Renal cortical epithelial cell (primary cell): ENCODE data around the gene LYRM4. TPM values are rescaled to one million over a fixed set of nuclear protein-coding genes. Genes with fewer than 3 reads are reported as not detected.
A peak's percentile ranks its signal among the peaks of the same experiment; 100 is the strongest.
"Not testable (repeated sequence)": the region's sequence is repeated elsewhere in the genome, so short reads cannot be mapped to it uniquely, and the experiment has no call there.

ENCODE experiments used
- DNase-seq: peaks from one replicate; pipeline ENCODE4 v3.0.0-alpha.2; 2011; ENCODE audit warnings: low read depth
- total RNA-seq: library from RNA; depleted of rRNA; stranded (reverse); fragments of >200 nt; gene quantifications from 2 replicates; pipeline ENCODE4 v1.2.3, GENCODE V29; 2014

The LYRM4 gene
- total RNA-seq, 1 donor from 2014 or later = 17.1 TPM

DNA sequence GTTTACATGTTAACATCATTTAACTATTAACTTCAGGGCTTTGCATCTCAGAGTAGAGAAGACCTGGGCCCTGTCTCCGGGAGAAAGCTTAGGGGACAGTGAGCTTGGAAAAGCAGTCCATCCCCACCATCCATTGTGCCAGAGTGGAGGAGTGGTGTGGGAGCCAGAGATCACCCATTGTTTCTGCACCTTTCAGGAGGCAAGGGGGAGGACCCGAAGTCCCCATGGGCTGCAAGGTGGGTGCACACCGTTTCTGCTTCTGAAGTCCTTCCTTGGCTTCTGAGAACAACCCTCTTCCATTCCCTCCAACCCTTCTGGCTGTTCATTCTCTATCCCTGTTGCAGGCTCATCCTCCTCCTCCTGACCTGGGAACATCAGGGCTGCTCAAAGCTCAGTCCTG, 179.6 kb downstream of the LYRM4 start:
- no peak for DNase-seq

DNA sequence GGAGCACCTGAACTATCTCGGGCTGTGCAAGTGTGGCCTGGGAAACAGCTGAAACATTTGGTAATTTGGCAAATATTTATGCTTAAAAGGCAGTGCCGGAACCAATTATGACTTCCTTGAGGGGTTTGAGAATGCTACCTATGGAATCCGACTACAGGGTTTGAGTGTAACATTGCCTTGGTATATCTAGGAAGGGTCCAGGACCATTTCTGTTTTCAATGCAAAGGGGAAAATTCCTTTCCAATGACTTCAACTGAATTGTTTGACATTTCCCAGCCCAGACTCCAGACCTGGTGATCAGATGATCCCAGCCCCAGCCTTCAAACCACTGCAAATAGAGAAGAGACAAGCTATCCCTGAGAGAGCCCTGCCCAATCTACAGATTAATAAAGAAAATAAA, 180.2 kb downstream of the LYRM4 start:
- no peak for DNase-seq

DNA sequence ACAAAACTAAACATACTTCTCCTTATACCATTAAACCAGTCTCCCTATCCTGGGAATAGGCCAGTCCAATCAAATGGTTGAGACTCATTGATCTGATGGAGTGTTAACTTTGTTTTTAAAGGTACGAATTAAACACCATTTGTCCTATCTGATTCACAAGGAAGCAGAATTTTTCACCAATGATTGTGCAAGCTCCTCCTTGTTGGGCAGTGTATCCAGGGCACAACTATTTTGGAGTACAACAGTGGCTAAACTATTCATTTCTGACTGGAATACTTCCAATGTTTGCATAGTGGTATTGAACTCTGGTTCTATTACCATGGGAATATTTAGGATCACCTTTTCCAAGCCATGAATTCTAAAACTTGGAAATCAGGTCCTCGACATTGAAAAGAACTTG, 181.1 kb downstream of the LYRM4 start:
- DNase-seq = no peak

DNA sequence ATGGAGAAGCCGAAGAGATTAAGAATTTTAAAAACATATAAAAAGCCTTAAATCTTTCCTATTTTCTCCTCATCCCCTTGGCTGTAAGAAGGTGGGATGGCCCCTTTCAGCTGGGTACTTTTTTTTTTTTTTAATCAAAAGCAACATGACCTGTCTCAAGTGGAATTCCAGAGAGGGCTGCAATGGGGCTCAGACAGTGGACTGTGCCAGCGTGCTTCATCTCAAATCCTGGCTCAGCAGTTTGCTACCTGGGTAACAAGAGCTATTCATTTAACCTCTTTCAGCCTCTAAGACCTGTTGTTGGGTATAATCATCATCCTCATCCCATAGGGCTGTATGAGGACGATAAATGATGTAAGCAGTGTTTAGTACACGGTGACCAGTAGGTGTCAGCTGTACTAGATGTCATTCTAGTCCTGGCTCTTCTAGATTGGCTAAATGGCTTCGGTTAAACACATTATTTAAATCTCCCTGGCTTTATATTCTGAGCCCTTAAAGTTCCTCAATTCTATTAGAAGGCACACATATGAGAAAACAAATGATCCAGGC, 182.6 kb downstream of the LYRM4 start:
- peak; percentile 37 for DNase-seq

DNA sequence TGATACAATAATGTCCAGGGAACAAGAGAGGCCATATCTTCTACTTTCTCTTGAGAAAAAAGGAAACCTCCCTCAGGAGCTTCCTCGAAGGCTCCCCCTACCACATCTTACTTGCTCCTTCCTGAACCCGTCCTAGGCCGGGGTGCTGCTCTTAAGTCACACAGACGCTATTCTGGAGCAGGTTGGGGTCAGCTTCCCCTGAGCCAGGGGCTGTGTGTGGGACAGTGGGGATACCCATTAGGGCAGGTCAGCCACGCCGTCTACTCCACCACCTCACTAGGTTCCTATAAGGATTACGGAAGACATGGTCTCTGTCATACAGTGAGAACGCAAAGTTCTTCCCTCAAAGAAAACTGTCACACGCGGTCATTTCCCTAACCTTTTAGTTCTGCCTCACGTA, 183.8 kb downstream of the LYRM4 start:
- DNase-seq = no peak

DNA sequence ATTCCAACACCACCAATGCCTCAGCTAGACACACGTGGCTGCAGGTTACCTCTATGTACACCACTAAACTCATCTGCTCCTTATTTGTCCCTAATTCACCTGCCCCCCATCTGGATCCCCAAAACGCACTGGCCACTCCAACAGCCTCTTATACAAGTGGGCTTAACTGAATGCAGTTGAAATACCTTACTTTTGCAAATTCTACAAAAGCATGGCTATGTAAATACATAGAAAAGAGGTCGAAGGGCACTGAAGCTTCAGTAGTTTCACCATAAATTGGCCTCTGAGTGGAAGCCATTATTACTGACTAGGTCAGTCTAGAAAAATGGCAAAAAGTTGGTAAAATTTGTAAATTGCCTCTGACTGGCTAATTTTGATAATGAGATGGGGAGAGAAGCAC, 186.8 kb downstream of the LYRM4 start:
- no peak for DNase-seq

DNA sequence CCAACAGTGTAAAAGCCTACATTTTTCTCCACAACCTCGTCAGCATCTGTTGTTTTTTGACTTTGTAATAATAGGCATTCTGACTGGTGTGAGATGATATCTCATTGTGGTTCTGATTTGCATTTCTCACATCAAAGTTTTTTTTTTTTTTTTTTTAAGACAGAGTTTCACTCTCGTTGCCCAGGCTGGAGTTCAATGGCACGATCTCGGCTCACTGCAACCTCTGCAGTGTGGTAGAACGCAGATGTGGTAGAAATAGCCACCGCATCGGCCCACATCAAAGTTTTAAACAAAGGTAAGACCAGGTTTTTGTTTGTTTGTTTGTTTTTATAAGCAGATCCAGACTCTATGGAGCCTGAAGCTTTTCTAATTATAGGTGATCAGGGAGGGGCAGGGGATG, 188.3 kb downstream of the LYRM4 start:
- no peak for DNase-seq

DNA sequence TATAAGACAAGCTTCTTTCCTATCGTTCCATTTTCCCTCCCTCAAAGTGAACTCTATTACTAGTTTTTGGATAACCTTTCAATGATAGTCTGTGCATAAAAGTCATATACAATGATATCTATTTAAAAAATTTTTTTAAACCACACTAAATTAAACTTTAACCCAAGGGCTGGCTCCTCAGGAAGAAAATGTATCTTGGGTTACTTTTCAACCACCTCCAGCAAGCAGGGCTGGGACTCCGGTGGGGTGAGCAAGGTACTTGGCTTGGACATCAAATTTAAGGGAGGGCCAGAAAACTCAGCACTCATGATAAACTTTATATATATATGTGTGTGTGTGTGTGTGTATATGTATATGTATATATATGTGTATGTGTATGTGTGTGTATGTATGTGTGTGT, 189.5 kb downstream of the LYRM4 start:
- peak; percentile 40 for DNase-seq

DNA sequence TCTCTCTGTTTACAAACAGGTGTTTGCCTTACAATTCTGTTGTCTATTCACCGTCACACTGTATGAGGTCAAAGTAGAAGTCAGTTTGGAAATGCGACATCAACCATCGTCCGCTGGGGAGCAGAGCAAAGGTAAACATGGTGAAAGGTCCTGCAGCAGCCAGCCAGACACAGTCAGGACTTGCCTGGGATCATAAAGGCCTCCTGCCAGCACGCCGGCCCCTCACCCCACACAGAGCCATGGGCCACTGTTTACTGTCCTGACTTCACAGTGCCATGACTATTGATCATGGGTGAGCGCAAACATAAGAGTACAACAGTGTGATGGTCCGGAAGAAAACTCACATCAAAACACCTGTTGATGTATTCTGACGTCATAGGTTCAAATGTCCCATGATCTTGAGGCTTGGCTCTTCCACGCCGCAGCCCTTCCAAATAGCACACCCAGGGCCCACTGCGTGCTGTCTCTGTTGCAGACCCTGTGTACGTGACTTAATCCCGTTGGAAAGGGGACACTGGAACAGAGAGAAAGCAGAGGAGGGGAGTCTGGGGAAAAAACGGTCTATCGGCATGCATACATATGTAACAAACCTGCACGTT, 192.5 kb downstream of the LYRM4 start:
- DNase-seq = no peak

DNA sequence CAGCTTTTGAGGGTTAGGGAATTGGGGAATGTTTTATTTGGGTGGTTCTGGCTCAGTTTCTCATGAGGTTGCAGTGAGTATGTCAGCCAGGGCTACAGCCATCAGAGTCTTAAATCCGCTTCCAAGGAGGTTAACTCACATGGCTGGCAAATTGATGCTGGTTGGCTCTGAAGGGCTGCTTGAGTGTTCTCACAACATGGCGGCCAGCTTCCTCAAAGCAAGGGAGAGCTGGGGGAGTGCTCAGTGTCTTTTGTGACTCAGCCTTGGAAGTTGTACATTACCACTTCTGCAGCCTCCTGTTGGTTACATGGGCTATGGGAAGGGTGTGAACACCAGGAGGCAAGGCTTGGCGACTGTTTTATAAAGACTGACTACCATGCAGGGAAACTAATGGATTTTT, 193.4 kb downstream of the LYRM4 start:
- DNase-seq = no peak

DNA sequence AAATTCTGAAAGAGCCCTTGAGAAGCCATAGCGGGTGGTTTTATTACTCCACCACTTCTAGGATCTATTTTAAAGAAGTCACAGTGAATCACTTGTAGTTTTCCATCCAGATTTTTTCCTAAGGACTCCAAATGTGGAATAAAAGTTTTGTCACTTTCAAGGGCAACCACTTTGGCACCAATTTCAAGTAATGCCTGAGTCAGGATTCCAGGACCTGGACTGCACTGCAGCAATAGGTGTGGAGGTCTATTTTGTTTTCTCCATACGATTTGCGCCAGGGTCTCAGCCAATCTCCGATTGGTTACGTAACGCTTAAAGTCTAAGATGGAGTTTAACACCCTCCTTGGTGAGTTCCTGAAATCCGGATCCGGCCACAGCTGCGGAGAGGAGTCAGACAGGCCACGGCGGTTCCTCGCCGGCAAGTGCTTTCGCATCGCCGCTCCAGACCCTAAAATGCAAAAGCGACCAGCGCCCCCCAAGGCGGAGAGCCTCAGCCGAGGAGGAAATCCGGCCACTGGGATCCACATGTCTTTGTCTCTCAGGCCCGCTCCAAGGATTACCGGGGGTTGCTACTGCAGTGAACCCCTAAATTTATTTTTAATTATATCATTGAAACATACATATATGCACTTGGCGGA, 194.2 kb downstream of the LYRM4 start:
- no peak for DNase-seq

DNA sequence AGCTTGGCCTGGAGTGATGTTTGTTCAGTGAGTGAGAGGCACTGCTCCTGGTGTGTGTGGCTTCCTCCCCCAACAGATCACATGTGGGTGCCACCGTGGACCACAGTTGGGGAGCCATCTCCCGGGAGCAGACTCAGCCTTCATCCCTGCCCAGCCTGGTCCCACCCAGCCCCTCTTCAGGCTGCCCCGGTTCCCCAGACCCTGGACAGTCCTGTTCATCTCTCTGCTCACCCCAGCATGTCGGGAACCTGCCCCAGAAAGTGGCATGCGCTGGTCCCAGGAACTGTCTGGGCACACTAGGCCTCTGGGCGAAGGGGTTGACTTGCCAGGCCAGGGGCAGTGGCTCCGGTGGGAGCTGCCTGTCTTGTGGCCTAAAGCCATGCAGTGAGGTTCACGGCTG, 197.1 kb downstream of the LYRM4 start:
- DNase-seq = no peak

DNA sequence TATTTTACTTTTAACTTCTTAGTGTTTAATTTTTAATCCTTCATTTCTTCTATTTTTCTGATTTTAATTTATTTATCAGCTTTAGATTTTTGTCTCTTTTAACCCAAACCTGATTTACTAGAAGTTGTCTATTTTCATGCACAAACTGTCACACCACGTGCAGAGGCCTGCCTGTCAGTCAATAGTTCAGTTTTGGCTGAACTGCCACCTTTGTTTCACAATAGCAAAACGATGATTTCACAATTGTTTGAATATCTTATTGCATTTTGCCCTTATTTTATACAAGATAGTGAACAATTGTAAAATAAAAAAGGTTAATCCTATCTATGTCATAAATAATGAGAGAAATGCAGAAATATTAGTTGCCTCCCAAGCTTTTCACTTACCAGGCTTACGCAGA, 199.6 kb downstream of the LYRM4 start:
- no peak for DNase-seq

DNA sequence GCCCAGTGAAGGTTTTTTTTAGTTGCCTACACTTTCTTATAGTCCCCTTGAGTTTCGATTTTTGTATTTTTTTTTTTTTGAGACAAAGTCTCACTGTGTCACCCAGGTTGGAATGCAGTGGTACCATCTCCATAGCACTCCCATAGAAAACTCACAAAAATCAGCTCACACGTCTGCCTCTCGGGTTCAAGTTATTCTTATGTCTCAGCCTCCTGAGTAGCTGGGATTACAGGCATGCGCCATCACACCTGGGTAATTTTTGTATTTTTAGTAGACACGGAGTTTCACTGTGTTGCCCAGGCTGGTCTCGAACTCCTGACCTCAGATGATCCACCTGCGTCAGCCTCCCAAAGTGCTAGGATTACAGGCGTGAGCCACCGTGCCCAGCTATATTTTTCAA, 200.3 kb downstream of the LYRM4 start:
- DNase-seq = not testable (repeated sequence)

DNA sequence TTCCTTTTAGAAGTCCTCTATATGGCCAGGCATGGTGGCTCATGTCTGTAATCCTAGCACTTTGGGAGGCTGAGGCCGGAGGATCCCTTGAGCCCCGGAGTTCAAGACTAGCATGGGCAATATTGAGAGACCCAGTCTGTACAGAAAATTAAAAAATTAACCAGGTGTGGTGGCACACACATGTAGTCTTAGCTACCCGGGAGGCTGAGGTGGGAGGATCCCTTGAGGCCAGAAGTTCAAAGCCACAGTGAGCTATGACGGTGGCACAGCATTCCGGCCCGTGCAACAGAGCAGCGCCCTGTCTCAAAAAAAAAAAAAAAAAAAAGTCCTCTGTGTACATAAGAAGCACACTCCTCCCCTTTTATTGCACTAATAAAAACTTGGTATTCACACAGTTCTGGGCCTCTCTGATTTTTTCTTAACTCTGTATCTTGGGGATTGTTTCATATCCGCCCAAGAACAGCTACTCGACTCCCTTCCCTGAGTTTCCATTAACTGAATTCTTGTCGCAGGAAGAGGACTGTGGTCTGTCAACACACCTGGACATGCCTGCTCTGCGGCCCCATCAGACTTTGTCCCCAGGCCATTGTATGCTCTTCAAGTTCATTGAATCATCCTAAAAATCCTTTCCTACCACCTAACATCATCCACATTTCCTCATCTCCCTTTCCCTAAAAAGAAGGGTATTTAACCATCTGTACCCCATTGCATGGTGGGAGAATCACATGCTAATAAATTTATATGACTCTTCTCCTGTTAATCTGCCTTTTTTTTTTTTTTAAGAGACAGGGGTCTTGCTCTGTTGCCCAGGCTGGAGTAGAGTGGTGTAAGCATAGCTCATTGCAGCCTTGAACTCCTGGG, 201.5 kb downstream of the LYRM4 start:
- no peak for DNase-seq

Other genes starting within 250 kb of the LYRM4 start
- 4.7 and 6.3 TPM in 2 replicates for gene PPP1R3G, start 175.6 kb downstream of the LYRM4 start, total RNA-seq
- gene FARS2, start 563 bp upstream of the LYRM4 start, total RNA-seq = 27.9 and 28.1 TPM in 2 replicates